Subcutaneous preadipocyte (primary cell): ENCODE measurements around the gene ZNF20. TPM values are rescaled to one million over a fixed set of nuclear protein-coding genes. Genes with fewer than 3 reads are reported as not detected.

Experiments
- small RNA-seq: library from RNA; depleted of rRNA; stranded (forward); fragments of <200 nt; gene quantifications from one replicate; pipeline ENCODE3, GENCODE V24; 2012
- total RNA-seq: library from RNA; depleted of rRNA; stranded (reverse); fragments of >200 nt; gene quantifications from 2 replicates; pipeline ENCODE4 v1.2.3, GENCODE V29; 2012

Gene ZNF20
- total RNA-seq = 2.5 and 4.4 TPM in 2 replicates

DNA sequence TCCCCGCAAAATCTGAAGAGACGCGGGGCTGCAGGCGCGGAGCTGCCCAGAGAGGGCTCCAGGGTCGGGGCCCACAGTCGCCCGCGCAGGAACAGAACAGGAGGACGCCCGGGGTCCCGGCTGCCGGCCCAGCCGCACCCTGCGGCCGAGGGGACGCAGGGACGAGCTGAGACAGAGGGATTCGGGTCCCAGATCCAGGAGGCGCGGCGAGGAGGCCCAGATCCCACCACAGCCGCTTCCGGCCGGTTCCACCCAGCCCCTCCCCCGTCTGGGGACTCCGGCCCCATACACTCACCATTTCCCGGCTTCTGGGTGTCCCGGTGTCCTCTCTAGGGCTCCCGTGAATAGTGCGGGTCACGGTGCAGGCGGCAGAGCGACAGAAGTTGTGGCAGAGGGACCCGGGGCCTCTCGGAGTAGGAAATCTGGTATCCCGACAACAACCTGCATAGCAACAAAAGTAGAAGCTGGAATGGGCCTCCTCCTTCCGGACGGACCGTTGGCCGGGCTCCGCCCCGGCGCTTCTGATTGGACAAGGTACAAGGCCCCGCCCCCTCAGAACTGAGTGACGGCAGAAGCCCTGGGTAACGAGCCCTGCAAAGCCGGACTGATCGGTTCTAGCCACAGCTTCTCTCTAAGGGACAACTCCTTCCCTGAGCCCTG, at the start of gene ZNF20:
Gene ZNF20 (minus strand): TSS at position 466 of the 660 bp plus-strand sequence. CDS start 168 bp downstream, at position 298.

DNA sequence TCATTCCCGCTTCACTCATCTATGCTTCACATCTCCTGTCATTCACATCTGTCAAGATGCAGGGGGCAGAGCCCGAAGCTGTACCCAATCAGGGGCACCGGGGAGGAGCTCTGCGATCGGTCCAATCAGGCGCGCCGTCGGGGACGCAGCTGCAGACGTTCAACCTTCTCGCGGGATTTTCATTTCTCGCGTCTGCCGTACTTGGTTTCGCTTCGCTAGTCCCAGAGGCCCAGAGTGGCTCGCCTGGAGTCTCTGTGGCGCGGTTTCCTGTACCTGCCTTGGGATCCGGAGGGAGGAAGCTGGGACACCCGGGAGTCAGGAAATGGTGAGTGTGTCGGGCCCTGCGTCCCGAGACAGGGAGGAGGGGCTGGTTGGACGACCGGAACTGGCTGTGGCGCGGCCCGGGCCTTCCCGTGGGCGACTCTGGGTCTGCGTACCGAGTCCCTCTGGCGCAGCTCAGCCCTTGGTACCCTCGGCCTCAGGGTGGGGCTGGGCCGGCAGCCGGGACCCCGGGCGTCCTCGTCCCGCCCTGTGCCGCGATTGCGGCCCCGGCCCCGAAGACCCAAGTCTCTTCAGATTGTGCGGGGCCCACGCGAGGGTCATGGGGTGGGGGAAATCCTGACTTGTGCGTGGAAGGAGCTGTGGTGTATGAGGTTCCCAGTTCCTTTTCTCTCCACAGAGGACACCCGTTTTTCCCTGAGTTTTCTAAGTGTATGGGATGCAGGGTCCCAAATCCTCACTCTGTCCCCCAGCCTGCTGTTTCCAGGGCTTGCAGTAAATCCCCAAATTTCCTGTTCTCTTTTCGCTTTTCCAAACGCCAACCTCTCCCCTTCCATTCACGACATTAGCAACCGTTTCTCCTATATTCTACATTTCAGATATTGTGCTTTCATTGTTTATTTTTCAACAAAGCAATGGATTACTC, 23.0 kb upstream of the ZNF20 start, which contains the start of gene ZNF136:
Gene ZNF136 (plus strand): TSS at position 215 of the 925 bp plus-strand sequence. CDS start 108 bp downstream, at position 323.

DNA sequence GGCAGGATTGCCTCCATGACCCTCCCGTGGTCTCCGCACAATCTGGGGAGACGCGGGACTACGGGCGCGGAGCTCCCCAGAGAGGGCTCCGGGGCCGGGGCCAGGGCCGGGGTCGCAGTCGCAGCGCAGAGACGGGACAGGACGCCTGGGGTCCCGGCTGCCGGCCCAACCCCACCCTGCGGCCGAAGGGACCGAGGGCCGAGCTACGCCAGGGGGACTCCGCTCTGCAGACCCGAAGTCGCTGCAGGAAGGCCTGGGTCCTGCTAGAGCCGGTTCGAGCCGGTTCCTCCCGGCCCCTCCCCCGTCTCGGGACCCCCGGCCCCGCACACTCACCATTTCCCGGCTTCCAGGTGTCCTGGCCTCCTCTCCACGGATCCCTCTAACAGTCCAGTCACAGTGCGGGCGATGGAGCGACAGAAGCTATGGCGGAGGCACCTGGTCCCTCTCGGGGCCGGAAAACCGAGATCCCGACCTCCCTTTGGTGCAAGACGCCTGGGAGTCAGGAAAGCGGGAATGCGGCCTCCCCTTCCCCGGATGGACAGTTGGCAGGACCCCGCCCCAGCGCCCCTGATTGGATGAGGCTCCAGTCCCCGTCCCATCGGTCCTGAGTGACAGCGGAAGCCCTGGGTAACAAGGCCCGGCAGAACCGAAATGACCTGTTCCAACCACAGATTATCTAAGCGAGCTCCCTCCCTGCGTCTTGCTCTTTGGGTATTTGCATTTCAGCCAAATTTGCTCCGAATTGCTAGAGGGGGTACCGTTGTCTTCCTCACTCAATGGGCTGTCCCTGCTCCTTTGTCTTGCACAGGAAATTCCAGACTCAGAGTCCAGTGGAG, 16.3 kb upstream of the ZNF20 start, which contains the start of gene ZNF625:
Gene ZNF625 (minus strand): TSS at position 512 of the 836 bp plus-strand sequence. CDS start 176 bp downstream, at position 336.

Small RNA genes within 50 kb of the gene (small RNA-seq; reads per million reads assigned to genes)
- gene RF00019 = not detected
- not detected for gene RNA5SP467

Other genes starting within 250 kb of the ZNF20 start
- 5.1 and 5.9 TPM in 2 replicates for gene ZNF700, start 215.2 kb downstream of the ZNF20 start, total RNA-seq
- gene ZNF763, start 175.3 kb downstream of the ZNF20 start, total RNA-seq = 0.20 and 0.37 TPM in 2 replicates
- 0.98 and 1.5 TPM in 2 replicates for gene ZNF433, start 104.7 kb downstream of the ZNF20 start, total RNA-seq
- gene ZNF878, start 87.4 kb downstream of the ZNF20 start, total RNA-seq = 0.20 TPM in 1 of 2 replicates, not detected in the other
- gene ZNF844, start 75.6 kb downstream of the ZNF20 start, total RNA-seq = 2.5 and 2.9 TPM in 2 replicates
- gene ZNF625, start 16.4 kb upstream of the ZNF20 start, total RNA-seq = 5.9 and 6.5 TPM in 2 replicates
- gene ZNF136, start 22.7 kb upstream of the ZNF20 start, total RNA-seq = 2.6 and 2.9 TPM in 2 replicates
- 4.8 and 6.3 TPM in 2 replicates for gene ZNF44, start 154.5 kb upstream of the ZNF20 start, total RNA-seq
- 2.0 and 2.2 TPM in 2 replicates for gene ZNF563, start 193.3 kb upstream of the ZNF20 start, total RNA-seq
- 1.4 and 1.8 TPM in 2 replicates for gene ZNF442, start 225.3 kb upstream of the ZNF20 start, total RNA-seq